ENCODE data around the gene CPEB2. TPM values are rescaled to one million over a fixed set of nuclear protein-coding genes. Genes with fewer than 3 reads are reported as not detected.

Gene CPEB2
- total RNA-seq, 2 experiments from 2014 or later, result 2.2 to 6.6 TPM

DNA sequence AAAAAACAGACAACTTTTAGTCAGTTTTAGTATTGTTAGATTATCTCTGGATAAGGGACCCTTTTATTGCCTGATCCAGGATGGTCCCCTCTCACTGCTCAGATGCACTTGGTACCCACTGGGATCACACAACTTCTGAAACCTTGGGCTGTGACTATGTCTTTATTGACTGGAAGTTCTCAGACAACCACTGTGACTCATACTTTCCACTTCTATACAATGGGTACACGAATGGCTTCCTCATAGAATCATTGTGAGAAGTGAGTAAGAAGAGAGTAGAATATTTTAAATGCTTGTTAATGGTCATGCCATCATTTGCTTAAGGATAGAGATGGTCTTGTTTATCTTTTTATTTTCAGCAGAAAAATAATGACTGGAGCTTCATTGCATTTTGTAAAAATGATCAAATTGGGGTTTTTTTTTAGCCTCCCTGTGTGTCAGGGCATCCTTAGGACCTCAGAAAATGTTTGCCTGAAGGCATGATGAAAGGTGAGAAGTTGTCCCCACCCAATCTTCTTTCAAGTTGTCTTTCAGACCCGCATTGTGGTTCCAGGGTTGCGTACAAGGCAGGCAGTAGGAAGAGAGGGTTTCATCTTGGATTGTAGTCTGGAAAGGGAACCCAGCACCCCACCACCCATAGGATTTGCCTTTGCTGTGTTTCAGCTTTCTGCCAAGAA lies 115.1 kb downstream of the CPEB2 start:
- Histone ChIP-seq H2AFZ (ENCODE audit: low read length) (no peak overlapping the region), H3K79me2 (ENCODE audit: insufficient read depth, low read depth, low read length) (no peaks in the 10 kb centered on the region), H3K9me2 (ENCODE audit: insufficient read depth, low read length) (no peaks in the 10 kb centered on the region), H3K9me3 (ENCODE audit: low read length) (no peaks in the 10 kb centered on the region), H3K36me3 (ENCODE audit: insufficient read depth, low read length) (no peaks in the 10 kb centered on the region), H3K4me1 (ENCODE audit: insufficient read depth, low read length, poor library complexity, severe bottlenecking) (no peaks in the 10 kb centered on the region), H3K4me3 (ENCODE audit: low read depth, low read length, poor library complexity, severe bottlenecking) (no peak overlapping the region), H3K4me2 (ENCODE audit: low read length) (no peak overlapping the region), H4K20me1 (ENCODE audit: insufficient read depth, low read length) (no peaks in the 10 kb centered on the region), H3K27ac (ENCODE audit: low read depth, low read length, poor library complexity, severe bottlenecking) (no peak overlapping the region)
- no peak for DNase-seq (ENCODE audit: low spot score)
- BruUV-seq (replicated peaks), result no TSS peak
- TF ChIP-seq CTCF (conservative IDR thresholded peaks at IDR 0.05; ENCODE audit: low read length) (no peak), EZH2phosphoT487 (IDR thresholded peaks at IDR 0.05; ENCODE audit: borderline replicate concordance, low read depth, low read length) (no peak)
- intact Hi-C loops (cut with micrococcal nuclease; ENCODE audit: unreplicated experiment), result no loop called here
- POLR2A ChIA-PET, result no interaction called here
- CTCF ChIA-PET (ENCODE audit: unreplicated experiment), result no interaction called here

DNA sequence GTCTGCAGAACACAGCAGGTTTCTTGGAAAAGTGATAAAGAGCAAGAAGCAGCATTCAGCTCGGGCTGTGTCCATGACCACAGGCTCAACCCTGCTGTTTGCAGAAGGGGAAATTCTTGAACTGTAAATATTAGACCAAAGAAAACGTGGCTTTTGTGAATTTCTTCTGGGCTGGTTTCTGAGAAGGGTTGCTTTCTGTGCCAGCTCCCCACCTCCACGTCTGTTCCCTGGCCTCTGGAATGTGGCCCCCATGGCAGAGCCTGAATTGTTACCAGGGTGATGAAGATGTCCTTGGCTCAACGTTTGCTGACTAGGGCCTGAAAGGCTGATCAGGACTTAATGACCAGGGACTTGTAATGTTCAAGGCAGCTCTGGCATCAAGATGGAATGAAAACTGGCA lies 116.0 kb downstream of the CPEB2 start:
- Histone ChIP-seq H3K9me2 (ENCODE audit: insufficient read depth, low read length) (no peaks in the 10 kb centered on the region), H3K9me3 (ENCODE audit: low read length) (no peaks in the 10 kb centered on the region), H3K4me3 (ENCODE audit: low read depth, low read length, poor library complexity, severe bottlenecking) (no peak overlapping the region), H3K4me1 (ENCODE audit: insufficient read depth, low read length, poor library complexity, severe bottlenecking) (no peaks in the 10 kb centered on the region), H3K36me3 (ENCODE audit: insufficient read depth, low read length) (no peaks in the 10 kb centered on the region), H4K20me1 (ENCODE audit: insufficient read depth, low read length) (no peaks in the 10 kb centered on the region), H3K27ac (ENCODE audit: low read depth, low read length, poor library complexity, severe bottlenecking) (no peak overlapping the region), H2AFZ (ENCODE audit: low read length) (no peak overlapping the region), H3K79me2 (ENCODE audit: insufficient read depth, low read depth, low read length) (no peaks in the 10 kb centered on the region), H3K4me2 (ENCODE audit: low read length) (no peak overlapping the region)
- no peak for TF ChIP-seq CTCF (conservative IDR thresholded peaks at IDR 0.05; ENCODE audit: low read length)
- no peak for TF ChIP-seq EZH2phosphoT487 (IDR thresholded peaks at IDR 0.05; ENCODE audit: borderline replicate concordance, low read depth, low read length)
- intact Hi-C loops (cut with micrococcal nuclease; ENCODE audit: unreplicated experiment), result no loop called here
- no peak for DNase-seq (ENCODE audit: low spot score)
- POLR2A ChIA-PET, result no interaction called here
- no TSS peak for BruUV-seq (replicated peaks)
- CTCF ChIA-PET (ENCODE audit: unreplicated experiment), result no interaction called here

All from OCI-LY7 (cell line).